ENCODE measurements around the gene STYK1.

STYK1 gene

GRCh38 chr12:10624605-10625004, 49.2 kb downstream of the STYK1 start:
- Histone ChIP-seq H3K79me2 (ENCODE audit: insufficient read depth, low read depth) (no peaks in the 10 kb centered on the region), H2AFZ (ENCODE audit: low read depth) (no peak overlapping the region), H3K4me2 (no peak overlapping the region), H4K20me1 (ENCODE audit: insufficient read depth) (no peaks in the 10 kb centered on the region), H3K4me1 (ENCODE audit: low read depth, poor library complexity, severe bottlenecking) (no peaks in the 10 kb centered on the region), H3K9ac (no peak overlapping the region), H3K27ac (no peak overlapping the region), H3K4me3 (IDR thresholded peaks at IDR 0.05; ENCODE audit: insufficient read depth, low read depth, low read length) (no peak overlapping the region), H3K36me3 (ENCODE audit: insufficient read depth) (no peaks in the 10 kb centered on the region), H3K27me3 (ENCODE audit: insufficient read depth, low read depth) (no peaks in the 10 kb centered on the region)
- no peak for TF ChIP-seq CTCF (conservative IDR thresholded peaks at IDR 0.05; ENCODE audit: low read depth, low read length)

- no peak for TF ChIP-seq CTCF (conservative IDR thresholded peaks at IDR 0.05; ENCODE audit: low read depth, low read length)
- Histone ChIP-seq H3K9ac (no peak overlapping the region), H3K27me3 (ENCODE audit: insufficient read depth, low read depth) (no peaks in the 10 kb centered on the region), H3K27ac (no peak overlapping the region), H3K79me2 (ENCODE audit: insufficient read depth, low read depth) (no peaks in the 10 kb centered on the region), H3K4me2 (no peak overlapping the region), H3K4me1 (ENCODE audit: low read depth, poor library complexity, severe bottlenecking) (no peaks in the 10 kb centered on the region), H3K36me3 (ENCODE audit: insufficient read depth) (no peaks in the 10 kb centered on the region), H4K20me1 (ENCODE audit: insufficient read depth) (no peaks in the 10 kb centered on the region), H3K4me3 (IDR thresholded peaks at IDR 0.05; ENCODE audit: insufficient read depth, low read depth, low read length) (no peak overlapping the region), H2AFZ (ENCODE audit: low read depth) (no peak overlapping the region)
Observed at GRCh38 chr12:10623131-10623530, 50.7 kb downstream of the STYK1 start.

GRCh38 chr12:10621278-10621677, 52.6 kb downstream of the STYK1 start:
- Histone ChIP-seq H3K27me3 (ENCODE audit: insufficient read depth, low read depth) (no peaks in the 10 kb centered on the region), H3K4me1 (ENCODE audit: low read depth, poor library complexity, severe bottlenecking) (no peaks in the 10 kb centered on the region), H3K79me2 (ENCODE audit: insufficient read depth, low read depth) (no peaks in the 10 kb centered on the region), H3K4me3 (IDR thresholded peaks at IDR 0.05; ENCODE audit: insufficient read depth, low read depth, low read length) (no peak overlapping the region), H4K20me1 (ENCODE audit: insufficient read depth) (no peaks in the 10 kb centered on the region), H3K27ac (no peak overlapping the region), H3K4me2 (no peak overlapping the region), H3K9ac (no peak overlapping the region), H2AFZ (ENCODE audit: low read depth) (no peak overlapping the region), H3K36me3 (ENCODE audit: insufficient read depth) (no peaks in the 10 kb centered on the region)
- no peak for TF ChIP-seq CTCF (conservative IDR thresholded peaks at IDR 0.05; ENCODE audit: low read depth, low read length)

- H3K4me1 ChIP-seq (ENCODE audit: low read depth, poor library complexity, severe bottlenecking) = no peaks in the 10 kb centered on the region
- no peak overlapping the region for H3K9ac ChIP-seq
- H3K79me2 ChIP-seq (ENCODE audit: insufficient read depth, low read depth) = no peaks in the 10 kb centered on the region
- no peaks in the 10 kb centered on the region for H3K36me3 ChIP-seq (ENCODE audit: insufficient read depth)
- no peak overlapping the region for H3K27ac ChIP-seq
- H3K4me3 ChIP-seq (IDR thresholded peaks at IDR 0.05; ENCODE audit: insufficient read depth, low read depth, low read length) = no peak overlapping the region
- no peaks in the 10 kb centered on the region for H3K27me3 ChIP-seq (ENCODE audit: insufficient read depth, low read depth)
- H2AFZ ChIP-seq (ENCODE audit: low read depth) = no peak overlapping the region
- H4K20me1 ChIP-seq (ENCODE audit: insufficient read depth) = no peaks in the 10 kb centered on the region
- H3K4me2 ChIP-seq = no peak overlapping the region
- TF ChIP-seq CTCF (conservative IDR thresholded peaks at IDR 0.05; ENCODE audit: low read depth, low read length) = no peak
Observed at GRCh38 chr12:10620078-10620779, 53.6 kb downstream of the STYK1 start.

All from KMS-11 (cell line).